ENCODE results near the gene GMCL1.
A peak's percentile ranks its signal among the peaks of the same experiment; 100 is the strongest.

The GMCL1 gene

GRCh38 chr2:69815717-69816116, 13.7 kb upstream of the GMCL1 start:
- H3K9me3 ChIP-seq (ENCODE audit: severe bottlenecking), result no peaks in the 10 kb centered on the region
- H3K27ac ChIP-seq (ENCODE audit: poor library complexity, severe bottlenecking), result no peak overlapping the region
- peaks cover 41% of the 10 kb centered on the region for H3K36me3 ChIP-seq (ENCODE audit: low read depth)
- no peak for DNase-seq (ENCODE audit: low spot score)
- H3K27me3 ChIP-seq (ENCODE audit: insufficient read depth, poor library complexity, severe bottlenecking), result no peaks in the 10 kb centered on the region
- no peak overlapping the region for H3K4me3 ChIP-seq (ENCODE audit: severe bottlenecking)
- no peaks in the 10 kb centered on the region for H3K4me1 ChIP-seq (ENCODE audit: insufficient read depth, poor library complexity, severe bottlenecking)
- TF ChIP-seq CTCF (IDR thresholded peaks at IDR 0.05; ENCODE audit: poor library complexity, severe bottlenecking), result no peak
- ATAC-seq (ENCODE audit: low read depth), result no peak

- TF ChIP-seq CTCF (IDR thresholded peaks at IDR 0.05; ENCODE audit: poor library complexity, severe bottlenecking), result peak; percentile 90
- Histone ChIP-seq H3K36me3 (ENCODE audit: low read depth) (peaks cover 47% of the 10 kb centered on the region), H3K27ac (ENCODE audit: poor library complexity, severe bottlenecking) (no peak overlapping the region), H3K4me3 (ENCODE audit: severe bottlenecking) (no peak overlapping the region), H3K4me1 (ENCODE audit: insufficient read depth, poor library complexity, severe bottlenecking) (no peaks in the 10 kb centered on the region), H3K27me3 (ENCODE audit: insufficient read depth, poor library complexity, severe bottlenecking) (no peaks in the 10 kb centered on the region), H3K9me3 (ENCODE audit: severe bottlenecking) (no peaks in the 10 kb centered on the region)
- DNase-seq (ENCODE audit: low spot score) (no peak), ATAC-seq (ENCODE audit: low read depth) (peak; percentile 61; the same call in 2 of the 3 replicates)
Measured at GRCh38 chr2:69816923-69817542, 12.4 kb upstream of the GMCL1 start.

- no peaks in the 10 kb centered on the region for H3K9me3 ChIP-seq (ENCODE audit: severe bottlenecking)
- H3K27ac ChIP-seq (ENCODE audit: poor library complexity, severe bottlenecking), result no peak overlapping the region
- H3K36me3 ChIP-seq (ENCODE audit: low read depth), result peaks cover 41% of the 10 kb centered on the region
- H3K4me3 ChIP-seq (ENCODE audit: severe bottlenecking), result no peak overlapping the region
- DNase-seq (ENCODE audit: low spot score), result no peak
- no peak for TF ChIP-seq CTCF (IDR thresholded peaks at IDR 0.05; ENCODE audit: poor library complexity, severe bottlenecking)
- ATAC-seq (ENCODE audit: low read depth), result no peak
- H3K27me3 ChIP-seq (ENCODE audit: insufficient read depth, poor library complexity, severe bottlenecking), result no peaks in the 10 kb centered on the region
- no peaks in the 10 kb centered on the region for H3K4me1 ChIP-seq (ENCODE audit: insufficient read depth, poor library complexity, severe bottlenecking)
Measured at GRCh38 chr2:69817729-69818501, 11.5 kb upstream of the GMCL1 start.

GRCh38 chr2:69827796-69828540, 1.5 kb upstream of the GMCL1 start:
- Histone ChIP-seq H3K27ac (ENCODE audit: poor library complexity, severe bottlenecking) (no peak overlapping the region), H3K4me3 (ENCODE audit: severe bottlenecking) (no peak overlapping the region), H3K9me3 (ENCODE audit: severe bottlenecking) (no peaks in the 10 kb centered on the region), H3K27me3 (ENCODE audit: insufficient read depth, poor library complexity, severe bottlenecking) (no peaks in the 10 kb centered on the region), H3K4me1 (ENCODE audit: insufficient read depth, poor library complexity, severe bottlenecking) (peaks cover 8% of the 10 kb centered on the region), H3K36me3 (ENCODE audit: low read depth) (peaks cover 11% of the 10 kb centered on the region)
- DNase-seq (ENCODE audit: low spot score) (no peak), ATAC-seq (ENCODE audit: low read depth) (no peak)
- no peak for TF ChIP-seq CTCF (IDR thresholded peaks at IDR 0.05; ENCODE audit: poor library complexity, severe bottlenecking)
